Suppressor macrophage treated with lipopolysaccharide for 4 hours (primary cell): Measurements from ENCODE around the gene MMP8.
A peak's percentile ranks its signal among the peaks of the same experiment; 100 is the strongest.

Source experiments
- DNase-seq: peaks from one replicate; pipeline ENCODE4 v3.0.0-alpha.2; 2020

MMP8 gene

DNA sequence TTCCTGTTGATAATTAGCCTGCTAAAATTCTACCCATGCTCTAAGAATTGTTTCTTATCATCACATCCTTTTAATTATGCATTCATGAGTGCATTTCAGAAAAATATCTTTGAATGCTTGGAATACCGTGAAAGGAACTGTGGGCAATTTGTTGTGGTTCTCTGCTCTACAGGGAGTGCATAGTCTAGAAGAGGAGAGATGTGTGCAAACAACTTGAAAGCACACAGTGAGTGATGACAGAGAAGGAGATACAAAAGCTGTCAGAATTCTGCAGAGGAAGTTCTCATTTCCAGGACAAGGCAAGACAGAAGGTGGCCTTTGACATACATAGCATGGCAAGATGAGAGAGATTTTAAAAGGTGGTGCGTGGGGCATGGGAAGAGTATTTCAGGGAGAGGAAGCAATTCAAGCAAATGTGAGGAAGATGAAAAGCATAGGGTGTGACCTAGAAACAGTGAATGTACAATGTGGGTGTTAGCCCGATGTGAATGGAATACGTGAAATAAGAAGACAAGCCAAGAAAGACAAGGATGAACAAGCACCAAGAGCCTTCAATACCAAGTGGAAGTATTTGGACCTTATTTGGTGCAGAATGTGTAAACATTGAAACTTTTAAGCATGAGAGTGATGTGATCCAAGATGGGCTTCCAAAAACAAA, 5.0 kb downstream of the MMP8 start:
- DNase-seq, result no peak

DNA sequence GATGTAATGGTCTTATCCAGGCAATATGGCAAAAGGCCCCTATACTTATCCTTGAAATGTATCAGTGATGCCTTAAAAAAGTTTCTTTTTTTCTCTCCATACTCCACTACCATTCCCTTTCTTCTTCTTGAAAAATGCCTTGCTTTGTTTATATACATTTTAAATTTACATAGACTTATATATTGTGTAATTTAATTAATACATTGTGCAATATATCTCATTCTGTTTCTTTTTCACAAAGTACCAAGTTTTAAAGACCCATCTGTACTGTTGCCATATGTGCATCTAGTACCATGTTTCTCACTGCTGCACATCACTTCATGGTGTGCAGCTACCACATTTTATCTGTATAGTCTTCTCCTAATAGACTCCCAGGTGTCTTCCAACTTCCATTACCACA, 7.5 kb downstream of the MMP8 start:
- DNase-seq, result no peak

DNA sequence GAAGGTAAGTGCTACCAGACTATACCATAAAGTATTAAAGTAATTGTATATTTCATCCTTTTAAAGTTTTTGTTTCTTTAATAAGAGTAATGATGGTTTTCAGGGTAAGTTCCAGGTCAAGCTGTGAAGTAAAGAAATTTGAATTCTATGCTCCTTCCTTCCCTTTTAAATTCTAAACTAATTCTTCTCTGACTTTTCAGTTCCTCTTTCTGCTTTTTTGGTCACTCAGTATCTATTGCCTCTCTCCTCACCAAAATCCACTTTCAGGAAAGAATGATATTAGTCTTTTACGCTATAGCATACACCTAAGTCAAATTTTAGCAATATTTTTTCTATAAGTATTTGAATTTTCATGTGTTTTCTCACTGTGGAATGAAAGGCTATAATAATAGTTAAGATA, 8.2 kb downstream of the MMP8 start:
- no peak for DNase-seq

DNA sequence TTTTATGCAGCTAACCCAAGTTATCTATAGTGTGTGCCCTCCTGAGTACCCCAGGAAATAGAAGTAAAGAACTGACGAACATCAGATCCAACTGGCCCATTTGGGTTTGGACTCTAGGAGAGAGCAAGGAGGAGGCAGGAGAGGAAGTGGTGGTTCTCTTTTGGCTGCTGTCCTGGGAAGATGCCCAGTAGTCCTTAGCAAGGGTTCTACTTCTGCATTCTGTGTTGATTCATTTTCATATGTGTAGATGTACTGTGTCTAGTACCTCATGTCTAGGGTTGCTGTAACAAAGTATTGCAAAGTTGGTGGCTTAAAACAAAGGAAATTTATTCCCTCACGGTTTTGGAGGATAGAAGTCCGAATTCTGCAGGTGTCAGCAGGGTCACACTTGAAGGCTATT, 12.6 kb downstream of the MMP8 start:
- DNase-seq, result peak; percentile 88

GRCh38 chr11:102709201-102709945, 15.4 kb downstream of the MMP8 start:
- peak; percentile 86 for DNase-seq

DNA sequence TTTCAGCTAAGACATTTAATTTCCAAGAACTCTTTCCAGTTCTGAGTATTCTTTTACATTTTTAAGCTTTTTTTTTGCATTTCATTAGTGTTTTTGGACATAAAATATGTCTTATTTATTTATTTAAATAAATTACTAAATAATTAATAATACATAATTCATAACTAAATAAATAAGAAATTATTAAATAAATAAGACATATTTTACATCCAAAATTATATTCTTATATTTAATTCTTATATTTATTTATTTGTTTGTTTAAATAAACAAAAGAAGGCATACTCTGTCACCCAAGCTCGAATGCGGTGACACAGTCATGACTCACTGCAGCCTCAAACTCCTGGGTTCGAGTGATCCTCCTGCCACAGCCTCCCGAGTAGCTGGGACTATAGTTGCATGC, 16.1 kb downstream of the MMP8 start:
- DNase-seq, result no peak

GRCh38 chr11:102705626-102706025, 19.1 kb downstream of the MMP8 start, which contains the start of gene MMP27:
Gene MMP27 (minus strand): TSS chr11:102705769. CDS start chr11:102705714, 55 bp downstream.
- no peak for DNase-seq

- no peak for DNase-seq
Observed at GRCh38 chr11:102704841-102705240, 19.9 kb downstream of the MMP8 start.

- no peak for DNase-seq
Observed at GRCh38 chr11:102703826-102704493, 20.8 kb downstream of the MMP8 start.

DNA sequence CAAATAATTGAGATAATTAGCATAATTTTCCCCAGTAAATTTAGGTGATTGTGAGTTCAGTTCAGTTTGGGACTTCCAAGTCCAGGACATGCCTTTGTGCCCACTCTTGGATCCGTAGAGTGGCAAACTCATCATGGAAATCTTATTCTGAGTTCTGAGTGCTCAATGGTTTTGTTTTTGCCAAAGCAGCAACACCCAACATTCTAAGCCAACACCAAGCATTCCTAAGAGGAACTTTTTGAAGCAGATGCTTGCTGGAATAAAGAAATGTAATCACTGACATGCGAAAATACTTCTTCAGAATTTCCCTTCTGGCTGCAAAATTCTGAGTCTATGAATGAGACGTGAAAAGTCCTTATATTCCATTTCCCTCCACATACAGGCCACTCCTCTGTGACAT, 29.6 kb downstream of the MMP8 start:
- no peak for DNase-seq

GRCh38 chr11:102685754-102686153, 39.0 kb downstream of the MMP8 start:
- peak; percentile 61 for DNase-seq

DNA sequence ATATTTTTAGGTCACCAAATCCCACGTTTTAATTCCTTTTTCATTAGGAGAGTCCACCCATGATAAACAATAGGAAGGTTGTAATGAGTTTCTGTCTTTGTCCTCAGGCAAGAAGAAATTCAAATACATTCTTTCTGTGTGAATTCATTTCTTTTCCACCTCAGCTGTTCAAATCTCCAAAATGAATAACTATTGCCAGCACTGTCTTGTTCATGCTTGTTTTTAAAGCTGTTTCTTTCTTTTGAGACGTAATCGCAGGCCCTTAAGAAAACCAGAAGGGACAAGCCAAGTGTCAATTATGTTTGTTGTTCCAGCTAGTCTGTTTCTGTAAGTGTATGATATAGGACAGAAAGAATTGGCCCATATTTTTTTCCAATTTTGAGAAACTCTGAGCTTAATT, 39.4 kb downstream of the MMP8 start:
- no peak for DNase-seq

DNA sequence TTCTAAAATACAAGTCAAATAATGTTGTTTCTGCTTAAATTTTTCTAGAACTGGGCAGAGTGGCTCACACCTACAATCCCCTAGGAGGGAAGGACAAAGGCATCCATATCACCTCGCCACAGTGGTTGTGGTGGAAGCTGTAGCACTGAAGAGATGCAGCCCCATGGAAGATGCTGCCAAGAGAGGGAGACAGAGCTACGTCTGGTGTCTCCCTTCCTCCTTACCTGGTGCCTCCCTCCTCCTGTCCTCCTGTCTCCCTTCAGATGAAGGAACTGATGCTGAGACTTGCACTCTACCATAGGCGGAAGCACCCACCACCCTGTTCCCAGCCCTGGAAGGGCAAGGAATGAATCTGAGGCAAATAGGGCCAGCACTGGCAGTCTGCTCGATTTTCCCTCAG, 41.5 kb downstream of the MMP8 start:
- no peak for DNase-seq

DNA sequence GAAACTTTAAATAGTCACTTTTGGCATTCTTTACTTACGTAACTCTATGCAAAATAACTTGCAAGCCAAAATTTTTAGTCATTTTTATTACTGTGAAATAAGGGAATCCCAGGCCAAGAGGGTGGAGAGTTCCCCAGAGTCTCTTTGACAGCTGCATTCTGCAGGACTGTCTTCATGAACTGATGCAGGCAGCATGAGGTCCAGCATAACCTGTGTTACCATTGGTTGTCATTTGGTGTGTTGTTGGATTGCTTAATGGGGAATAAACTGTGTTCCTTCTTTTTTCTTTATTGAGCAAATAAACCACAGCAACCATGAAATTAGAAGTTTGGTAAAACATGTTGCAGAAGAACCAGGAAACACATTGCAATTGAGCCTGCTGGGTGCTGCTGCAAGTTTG, 43.8 kb downstream of the MMP8 start:
- peak; percentile 77 for DNase-seq

GRCh38 chr11:102678022-102678421, 46.7 kb downstream of the MMP8 start:
- no peak for DNase-seq

GRCh38 chr11:102676084-102676483, 48.7 kb downstream of the MMP8 start:
- DNase-seq, result no peak

- no peak for DNase-seq
Observed at GRCh38 chr11:102669664-102670063, 55.1 kb downstream of the MMP8 start.

- peak; percentile 70 for DNase-seq
Observed at GRCh38 chr11:102666331-102666957, 58.3 kb downstream of the MMP8 start.

GRCh38 chr11:102664001-102664752, 60.6 kb downstream of the MMP8 start:
- DNase-seq, result peak; percentile 20

DNA sequence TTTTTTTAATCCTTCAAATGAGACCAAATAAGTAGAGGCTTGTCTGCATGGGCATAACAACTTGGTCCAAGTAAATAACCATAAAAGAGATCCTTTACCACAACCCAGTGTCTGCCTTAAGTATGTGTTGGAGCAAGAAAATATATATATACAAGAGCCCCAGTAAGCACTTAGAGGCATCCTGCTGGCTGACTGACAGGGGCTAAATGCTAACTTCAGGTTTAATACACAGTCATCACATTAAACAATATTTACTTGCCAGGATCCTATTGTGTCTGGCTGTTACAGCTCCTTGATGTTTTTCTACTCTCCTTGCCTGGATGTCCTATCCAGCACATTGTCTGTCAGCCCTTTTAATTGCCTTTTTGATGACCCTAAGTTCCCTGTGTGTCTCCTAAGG, 62.1 kb downstream of the MMP8 start:
- DNase-seq, result no peak
